IPS-18a (cell line): ENCODE data around the gene ZNF571.

Experiments used
- H3K27ac ChIP-seq: one replicate; pipeline ENCODE4 v1.5.1; 2013; ENCODE audit warnings: low read length
- H3K27me3 ChIP-seq: one replicate; pipeline ENCODE4 v1.6.1; 2013; ENCODE audit warnings: mild to moderate bottlenecking, low read length; ENCODE audit not compliant: control insufficient read depth, insufficient read depth
- H3K36me3 ChIP-seq: one replicate; pipeline ENCODE4 v1.6.1; 2013; ENCODE audit warnings: low read depth, low read length; ENCODE audit not compliant: control insufficient read depth
- H3K4me1 ChIP-seq: one replicate; pipeline ENCODE4 v1.6.1; 2013; ENCODE audit warnings: low read depth, low read length; ENCODE audit not compliant: control insufficient read depth
- H3K4me3 ChIP-seq: one replicate; pipeline ENCODE4 v1.5.1; 2013; ENCODE audit warnings: low read length
- H3K9ac ChIP-seq: one replicate; pipeline ENCODE4 v1.6.1; 2013; ENCODE audit warnings: mild to moderate bottlenecking, low read length, moderate library complexity
- H3K9me3 ChIP-seq: one replicate; pipeline ENCODE4 v1.6.1; 2013; ENCODE audit warnings: low read depth, low read length; ENCODE audit not compliant: control insufficient read depth

The ZNF571 gene

DNA sequence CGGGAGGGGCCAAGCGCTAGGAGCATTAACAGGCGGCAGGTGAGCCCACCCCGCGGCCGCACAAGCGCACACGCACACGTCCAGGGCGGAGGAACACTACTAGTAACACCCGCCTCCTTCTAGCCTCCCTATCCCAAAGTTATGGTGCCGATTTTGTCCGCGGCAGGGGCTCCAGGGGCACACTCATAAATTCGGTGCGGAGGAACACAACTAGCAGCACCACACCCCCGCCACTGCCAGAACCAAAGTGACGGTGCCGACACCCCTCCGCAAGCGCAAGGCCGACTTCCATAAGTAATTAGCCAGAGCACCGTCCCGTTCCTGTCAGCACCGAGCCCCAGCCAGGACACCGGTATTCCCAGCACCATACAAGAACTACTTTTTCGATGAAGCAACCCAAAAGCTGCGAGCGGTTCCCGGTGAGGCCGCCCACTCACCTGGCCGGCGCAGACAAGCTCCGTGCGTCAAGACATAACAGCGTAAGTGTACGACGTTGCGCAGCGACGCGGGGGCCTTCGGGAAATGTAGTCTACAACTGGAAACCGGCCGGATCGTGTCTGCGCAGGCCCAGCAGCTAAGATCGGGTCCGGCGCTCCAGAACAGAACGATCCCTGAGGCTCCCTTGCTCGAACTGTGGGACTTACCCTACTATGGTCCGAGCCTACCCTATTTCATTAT, at the start of gene ZNF571, which contains the start of gene ZNF540:
Gene ZNF571, minus strand, starts transcription at position 489 of the 678 bp plus-strand sequence. CDS start 8,116 bp downstream, outside the sequence.
Gene ZNF540, plus strand, starts transcription at position 573 of the 678 bp plus-strand sequence. CDS start 3,572 bp downstream, outside the sequence.
- H3K27me3 ChIP-seq = peaks cover 14% of the 10 kb centered on the region
- peak within 1 kb of the TSS; percentile 29 for H3K27ac ChIP-seq
- peaks cover 12% of the 10 kb centered on the region for H3K9me3 ChIP-seq
- H3K4me1 ChIP-seq = no peaks in the 10 kb centered on the region
- H3K36me3 ChIP-seq = no peaks in the 10 kb centered on the region
- peak within 1 kb of the TSS; percentile 65 for H3K9ac ChIP-seq
- H3K4me3 ChIP-seq = peak within 1 kb of the TSS; percentile 70

DNA sequence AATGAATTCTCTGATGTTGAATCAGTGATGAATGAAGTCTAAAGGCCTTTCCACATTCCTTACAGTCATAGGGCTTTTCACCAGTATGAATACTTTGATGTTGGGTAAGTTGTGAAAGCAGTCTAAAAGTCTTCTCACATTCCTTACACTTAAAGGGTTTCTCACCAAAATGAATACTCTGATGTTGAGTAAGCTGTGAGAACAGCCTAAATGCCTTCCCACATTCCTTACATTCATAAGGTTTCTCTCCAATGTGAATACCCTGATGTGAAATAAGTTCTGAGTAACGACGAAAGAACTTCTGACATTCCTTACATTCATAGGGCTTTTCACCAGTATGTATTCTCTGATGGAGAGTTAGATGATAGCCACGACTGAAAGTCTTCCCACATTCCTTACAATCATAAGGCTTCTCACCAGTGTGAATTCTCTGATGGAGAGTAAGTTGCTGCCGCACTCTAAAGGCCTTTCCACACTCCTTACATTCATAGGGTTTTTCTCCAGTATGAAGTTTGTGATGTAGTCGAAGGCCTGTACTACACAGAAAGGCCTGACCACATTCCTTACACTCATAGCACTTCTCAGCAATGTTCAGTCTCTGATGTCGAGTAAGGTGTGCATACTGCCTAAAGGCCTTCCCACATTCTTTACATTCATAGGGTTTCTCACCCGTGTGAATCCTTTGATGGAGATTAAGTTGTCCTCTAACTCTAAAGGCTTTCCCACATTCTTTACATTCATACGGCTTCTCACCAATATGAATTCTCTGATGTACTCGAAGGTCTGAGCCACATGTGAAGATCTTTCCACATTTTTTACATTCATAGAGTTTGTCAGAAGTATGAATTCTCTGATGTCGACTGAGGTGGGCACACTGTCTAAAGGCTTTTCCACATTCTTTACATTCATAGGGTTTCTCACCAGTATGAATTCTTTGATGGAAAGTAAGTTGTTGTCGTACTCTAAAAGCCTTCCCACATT, 40.8 kb upstream of the ZNF571 start:
- peaks cover 70% of the 10 kb centered on the region for H3K9me3 ChIP-seq

DNA sequence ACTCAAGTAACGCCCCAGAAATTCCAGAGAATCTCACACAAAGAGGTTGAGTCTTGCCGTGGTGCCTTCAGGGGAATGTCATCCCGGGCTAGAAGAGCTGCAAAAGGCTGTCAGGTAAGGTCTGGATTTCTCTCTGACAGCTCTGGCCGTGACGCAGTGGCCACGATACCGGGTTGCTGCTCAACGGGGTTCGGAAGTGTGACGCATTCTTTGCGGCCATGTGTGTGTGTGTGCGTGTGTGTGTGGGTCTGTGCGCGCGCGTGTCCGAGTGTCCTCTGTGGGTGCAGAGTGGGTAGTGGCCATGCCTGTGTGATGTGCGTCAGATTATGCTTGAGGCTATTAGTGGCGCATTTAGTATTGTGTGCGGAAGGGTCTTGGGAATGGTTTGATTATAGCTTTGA, 390 bp upstream of the ZNF571 start:
- Histone ChIP-seq H3K9ac (no peak overlapping the region), H3K27me3 (peaks cover 14% of the 10 kb centered on the region), H3K4me3 (peak overlapping the region; percentile 70), H3K4me1 (no peaks in the 10 kb centered on the region), H3K27ac (no peak overlapping the region), H3K9me3 (peaks cover 10% of the 10 kb centered on the region), H3K36me3 (no peaks in the 10 kb centered on the region)

More for the DNA sequence above, 40.8 kb upstream of the ZNF571 start:
- peaks cover 16% of the 10 kb centered on the region for H3K36me3 ChIP-seq
- H3K4me3 ChIP-seq = no peak overlapping the region
- H3K9ac ChIP-seq = no peak overlapping the region
- no peak overlapping the region for H3K27ac ChIP-seq
- no peaks in the 10 kb centered on the region for H3K27me3 ChIP-seq
- H3K4me1 ChIP-seq = no peaks in the 10 kb centered on the region

GRCh38 chr19:37593996-37594303, 642 bp downstream of the ZNF571 start:
- Histone ChIP-seq H3K27ac (no peak overlapping the region), H3K27me3 (peaks cover 14% of the 10 kb centered on the region), H3K9me3 (peaks cover 17% of the 10 kb centered on the region), H3K9ac (peak overlapping the region; percentile 65), H3K4me1 (no peaks in the 10 kb centered on the region), H3K4me3 (peak overlapping the region; percentile 70), H3K36me3 (no peaks in the 10 kb centered on the region)

DNA sequence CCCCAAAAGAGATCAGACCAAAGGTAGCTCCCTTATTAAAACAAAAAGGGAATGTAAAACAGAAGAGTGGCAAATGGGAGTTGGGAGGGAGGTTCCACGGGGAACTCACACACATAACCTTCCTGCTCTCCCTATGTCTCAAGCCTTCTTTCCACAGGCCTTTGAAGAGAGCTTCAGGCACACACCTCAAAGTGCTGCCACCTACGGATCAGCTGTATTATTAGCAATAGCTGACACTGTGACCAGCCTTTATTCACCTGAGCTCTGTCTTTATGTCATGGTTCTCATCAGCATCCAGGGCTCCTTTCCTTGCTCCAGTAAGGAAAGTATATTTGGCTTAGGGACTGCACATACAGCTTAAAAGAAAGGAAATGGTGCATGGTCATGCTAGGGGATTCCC, 11.3 kb downstream of the ZNF571 start:
- H3K27me3 ChIP-seq = no peaks in the 10 kb centered on the region
- H3K9me3 ChIP-seq = peaks cover 43% of the 10 kb centered on the region
- H3K4me1 ChIP-seq = no peaks in the 10 kb centered on the region
- H3K9ac ChIP-seq = no peak overlapping the region
- no peak overlapping the region for H3K27ac ChIP-seq
- H3K36me3 ChIP-seq = peaks cover 12% of the 10 kb centered on the region
- no peak overlapping the region for H3K4me3 ChIP-seq

GRCh38 chr19:37572203-37572602, 22.4 kb downstream of the ZNF571 start:
- Histone ChIP-seq H3K9me3 (peaks cover 49% of the 10 kb centered on the region), H3K4me3 (no peak overlapping the region), H3K4me1 (no peaks in the 10 kb centered on the region), H3K36me3 (no peaks in the 10 kb centered on the region), H3K27ac (no peak overlapping the region), H3K27me3 (no peaks in the 10 kb centered on the region), H3K9ac (no peak overlapping the region)

DNA sequence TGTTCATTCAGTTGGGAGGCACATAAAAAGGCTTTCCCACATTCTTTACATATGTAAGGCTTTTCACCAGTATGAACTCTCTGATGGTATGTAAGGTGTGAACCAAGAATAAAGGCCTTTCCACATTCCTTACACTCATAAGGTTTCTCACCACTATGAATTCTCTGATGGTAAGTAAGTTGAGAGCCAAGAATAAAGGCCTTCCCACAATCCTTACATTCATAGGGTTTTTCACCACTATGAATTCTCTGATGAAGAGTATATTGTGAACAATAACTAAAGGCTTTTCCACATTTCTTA, 29.3 kb downstream of the ZNF571 start:
- peaks cover 83% of the 10 kb centered on the region for H3K9me3 ChIP-seq
- no peaks in the 10 kb centered on the region for H3K4me1 ChIP-seq
- peaks cover 5% of the 10 kb centered on the region for H3K36me3 ChIP-seq
- no peaks in the 10 kb centered on the region for H3K27me3 ChIP-seq
- H3K4me3 ChIP-seq = no peak overlapping the region
- no peak overlapping the region for H3K9ac ChIP-seq
- H3K27ac ChIP-seq = no peak overlapping the region

DNA sequence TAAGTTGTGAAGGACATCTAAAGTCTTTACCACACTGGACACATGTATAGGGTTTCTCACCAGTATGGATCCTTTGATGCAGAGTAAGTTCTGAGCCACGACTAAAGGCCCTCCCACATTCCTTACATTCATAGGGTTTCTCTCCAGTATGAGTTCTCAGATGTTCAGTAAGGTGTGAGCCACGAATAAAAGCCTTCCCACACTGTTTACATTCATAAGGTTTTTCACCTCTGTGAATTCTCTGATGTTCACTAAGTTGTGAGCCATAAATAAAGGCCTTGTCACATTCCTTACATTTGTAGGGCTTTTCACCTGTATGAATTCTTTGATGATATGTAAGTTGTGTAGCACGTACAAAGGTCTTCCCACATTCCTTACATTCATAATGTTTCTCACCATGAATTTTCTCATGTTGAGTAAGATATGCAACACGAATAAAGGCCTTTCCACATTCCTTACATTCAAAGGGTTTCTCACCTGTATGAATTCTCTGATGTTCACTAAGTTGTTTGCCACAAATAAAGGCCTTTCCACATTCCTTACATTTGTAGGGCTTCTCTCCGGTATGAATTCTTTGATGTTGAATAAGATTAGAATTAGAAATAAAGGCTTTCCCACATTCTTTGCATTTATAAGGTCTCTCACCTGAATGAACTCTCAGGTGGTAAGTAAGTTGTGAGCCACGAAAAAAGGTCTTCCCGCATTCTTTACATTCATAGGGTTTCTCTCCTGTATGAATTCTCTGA, 29.8 kb downstream of the ZNF571 start:
- H3K9ac ChIP-seq = no peak overlapping the region
- no peaks in the 10 kb centered on the region for H3K27me3 ChIP-seq
- H3K9me3 ChIP-seq = peaks cover 81% of the 10 kb centered on the region
- peaks cover 5% of the 10 kb centered on the region for H3K36me3 ChIP-seq
- no peak overlapping the region for H3K4me3 ChIP-seq
- no peaks in the 10 kb centered on the region for H3K4me1 ChIP-seq
- H3K27ac ChIP-seq = no peak overlapping the region

DNA sequence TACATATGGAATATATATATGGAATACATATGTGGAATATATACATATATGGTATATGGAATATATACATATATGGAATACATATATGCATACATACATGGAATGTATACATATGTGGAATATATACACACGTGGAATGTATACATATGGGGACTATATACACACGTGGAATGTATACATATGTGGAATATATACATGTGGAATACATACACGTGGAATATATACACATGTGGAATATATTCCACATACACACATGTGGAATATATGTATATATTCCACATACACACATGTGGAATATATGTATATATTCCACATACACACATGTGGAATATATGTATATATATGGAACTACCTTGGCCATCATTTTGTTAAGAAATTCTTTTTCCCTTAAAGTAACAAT, 31.1 kb downstream of the ZNF571 start:
- Histone ChIP-seq H3K36me3 (peaks cover 5% of the 10 kb centered on the region), H3K27me3 (no peaks in the 10 kb centered on the region), H3K4me3 (no peak overlapping the region), H3K27ac (no peak overlapping the region), H3K4me1 (no peaks in the 10 kb centered on the region), H3K9ac (no peak overlapping the region), H3K9me3 (peaks cover 89% of the 10 kb centered on the region)

DNA sequence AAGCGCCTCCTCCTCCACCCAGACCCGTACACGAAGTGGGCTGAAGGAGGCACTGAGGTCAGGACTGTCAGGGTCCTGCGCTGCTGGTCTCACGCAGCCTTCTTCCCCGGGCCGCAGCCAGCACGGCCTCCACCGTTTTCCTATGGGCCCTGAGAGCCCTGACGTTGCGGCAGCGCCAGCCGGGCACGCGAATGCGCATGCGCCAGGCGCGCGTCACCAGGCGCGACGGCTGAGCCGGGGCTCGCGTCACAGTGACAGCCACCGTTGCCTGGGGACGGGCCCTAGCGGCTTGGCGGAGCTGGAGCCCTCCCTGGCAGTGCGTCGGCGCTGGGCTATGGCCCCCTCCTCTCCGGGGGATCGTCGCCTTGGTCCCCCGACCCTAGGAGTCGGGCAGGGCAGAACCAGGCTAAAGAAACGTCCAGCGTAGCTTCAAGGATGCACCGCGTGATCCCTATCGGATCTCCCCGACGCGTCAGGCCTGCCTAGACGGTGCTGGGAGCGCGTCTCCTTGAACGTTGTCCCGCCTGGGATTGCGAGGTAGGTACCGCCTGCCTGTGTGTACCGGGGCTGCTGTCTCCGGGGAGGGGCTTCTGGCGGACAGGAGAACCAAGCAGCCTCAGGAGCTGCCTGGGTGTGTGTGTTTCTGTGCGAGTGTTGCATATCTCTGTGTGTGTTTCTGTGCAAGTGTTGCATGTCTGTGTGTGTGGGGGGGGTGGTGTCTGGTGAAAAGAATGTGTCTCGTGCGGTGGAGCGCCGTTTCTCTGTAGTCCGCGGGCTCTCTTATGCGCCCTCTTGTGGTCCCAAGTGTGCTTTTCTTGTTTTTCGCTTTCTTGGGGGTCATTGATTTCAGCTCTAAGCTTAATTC, 43.2 kb downstream of the ZNF571 start:
- Histone ChIP-seq H3K9me3 (peaks cover 65% of the 10 kb centered on the region), H3K4me3 (no peak overlapping the region), H3K9ac (no peak overlapping the region), H3K27me3 (no peaks in the 10 kb centered on the region), H3K36me3 (no peaks in the 10 kb centered on the region), H3K4me1 (no peaks in the 10 kb centered on the region), H3K27ac (no peak overlapping the region)
